NOMO-1 treated with DMSO at 0.1 percent for 48 hours (cell line): ENCODE results near the gene GJC2.
"Not testable (repeated sequence)": the region's sequence is repeated elsewhere in the genome, so short reads cannot be mapped to it uniquely, and the experiment has no call there.

Source experiments
- DNase-seq: peaks from one replicate; lab custom pipeline; 2025; ENCODE audit not compliant: unreplicated experiment; lab: John Stamatoyannopoulos, UW

Gene GJC2

GRCh38 chr1:228170666-228171065 lies 20.9 kb downstream of the GJC2 start:
- DNase-seq: no peak

- no peak for DNase-seq
Observed at GRCh38 chr1:228171221-228171891, 21.6 kb downstream of the GJC2 start.

DNA sequence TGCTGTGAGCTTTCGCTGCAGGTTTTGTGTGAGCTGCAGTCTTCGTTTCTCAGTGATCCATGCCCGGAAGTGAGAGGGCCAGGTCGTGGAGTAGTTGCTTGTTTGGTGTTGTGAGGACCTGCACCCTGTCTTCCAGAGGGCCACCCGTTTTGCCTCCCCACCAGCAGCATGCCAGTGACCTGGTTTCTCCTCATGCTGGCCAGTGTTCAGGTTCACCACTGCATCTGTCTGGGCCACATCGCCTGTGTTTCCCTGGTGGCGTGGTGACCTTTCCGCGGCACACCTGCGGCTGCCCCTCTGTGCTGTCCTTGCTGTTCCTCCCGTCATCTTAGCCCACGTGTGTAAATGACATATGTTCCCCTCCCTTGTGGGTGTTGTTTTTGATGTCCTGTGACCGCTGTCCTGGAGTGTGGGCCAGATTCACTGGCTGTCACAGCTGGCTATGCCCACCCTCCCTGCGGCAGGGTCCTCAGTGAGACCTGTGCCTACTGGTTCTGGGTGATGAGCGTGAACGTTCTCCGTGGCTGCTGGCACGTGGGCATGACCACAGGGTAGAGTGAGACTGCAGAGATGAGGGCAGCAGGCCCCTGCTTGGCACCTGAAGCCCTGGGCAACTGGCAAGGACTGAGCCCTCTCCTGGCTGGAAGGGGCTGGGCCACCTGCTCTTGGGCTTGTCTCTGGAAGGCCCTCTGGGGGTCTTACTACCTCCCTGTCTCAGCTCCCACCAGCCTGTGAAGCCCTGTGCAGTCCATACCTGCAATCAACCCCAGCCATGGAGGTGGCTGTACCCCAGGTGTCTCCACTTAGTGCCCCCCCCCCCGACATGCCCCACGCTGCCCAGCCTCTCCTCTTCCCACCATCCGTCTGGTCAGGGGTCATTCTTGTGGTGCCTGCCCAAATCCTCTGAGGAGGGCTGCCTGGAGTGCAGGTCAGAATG lies 23.1 kb downstream of the GJC2 start:
- DNase-seq: no peak

DNA sequence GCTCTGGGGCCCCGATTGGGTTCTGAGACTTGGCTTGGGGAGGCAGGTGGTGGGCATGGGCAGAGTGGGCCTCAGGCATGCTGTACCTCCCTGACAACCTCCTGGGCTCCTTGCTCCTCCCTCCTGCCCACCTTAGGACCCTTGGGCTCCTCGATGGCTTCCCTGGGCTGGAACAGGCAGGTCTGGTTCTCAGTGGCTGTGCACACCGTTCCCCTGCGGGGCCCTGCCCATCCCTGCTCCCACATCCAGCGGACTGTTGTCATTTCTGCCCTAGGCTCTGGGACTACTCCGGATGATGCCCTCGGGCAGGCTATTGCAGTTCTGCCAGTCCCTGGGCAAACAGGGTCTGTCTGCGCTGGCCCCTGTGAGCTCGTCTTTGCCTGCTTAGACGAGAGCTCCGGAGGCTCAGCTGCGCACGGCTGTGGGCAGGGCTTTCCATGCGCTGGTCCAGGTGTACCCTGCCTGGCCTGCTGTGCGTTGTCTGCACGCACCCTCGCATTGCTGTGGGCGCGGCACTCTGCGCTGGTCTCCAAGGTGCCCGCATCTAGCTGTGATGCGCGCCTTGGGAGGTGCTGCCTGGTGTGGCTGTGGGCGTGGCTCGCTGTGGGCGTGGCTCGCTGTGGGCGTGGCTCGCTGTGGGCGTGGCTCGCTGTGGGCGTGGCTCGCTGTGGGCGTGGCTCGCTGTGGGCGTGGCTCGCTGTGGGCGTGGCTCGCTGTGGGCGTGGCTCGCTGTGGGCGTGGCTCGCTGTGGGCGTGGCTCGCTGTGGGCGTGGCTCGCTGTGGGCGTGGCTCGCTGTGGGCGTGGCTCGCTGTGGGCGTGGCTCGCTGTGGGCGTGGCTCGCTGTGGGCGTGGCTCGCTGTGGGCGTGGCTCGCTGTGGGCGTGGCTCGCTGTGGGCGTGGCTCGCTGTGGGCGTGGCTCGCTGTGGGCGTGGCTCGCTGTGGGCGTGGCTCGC lies 24.1 kb downstream of the GJC2 start:
- DNase-seq: not testable (repeated sequence)

GRCh38 chr1:228174482-228175315 lies 25.0 kb downstream of the GJC2 start:
- no peak for DNase-seq

GRCh38 chr1:228175316-228176023 lies 25.7 kb downstream of the GJC2 start:
- DNase-seq: no peak

DNA sequence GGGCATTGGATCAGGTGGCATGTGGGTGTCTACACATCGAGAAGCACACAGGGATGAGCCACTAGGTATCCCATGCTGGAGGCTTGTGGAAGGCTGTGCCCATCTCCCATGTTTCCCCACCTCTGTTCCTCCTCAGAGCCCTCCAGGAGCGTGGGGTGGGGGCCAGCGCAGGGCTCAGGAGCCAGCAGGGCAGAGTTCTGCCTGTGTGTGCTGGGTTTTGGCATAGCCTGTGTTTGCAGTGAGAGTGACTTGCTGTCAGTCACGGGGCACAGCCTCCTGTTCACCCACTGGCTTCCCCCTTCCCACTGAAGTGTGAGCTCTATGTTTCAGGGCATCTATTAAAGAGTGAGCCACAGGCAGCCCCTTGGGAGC lies 26.3 kb downstream of the GJC2 start:
- no peak for DNase-seq

GRCh38 chr1:228176461-228177182 lies 26.9 kb downstream of the GJC2 start:
- no peak for DNase-seq

DNA sequence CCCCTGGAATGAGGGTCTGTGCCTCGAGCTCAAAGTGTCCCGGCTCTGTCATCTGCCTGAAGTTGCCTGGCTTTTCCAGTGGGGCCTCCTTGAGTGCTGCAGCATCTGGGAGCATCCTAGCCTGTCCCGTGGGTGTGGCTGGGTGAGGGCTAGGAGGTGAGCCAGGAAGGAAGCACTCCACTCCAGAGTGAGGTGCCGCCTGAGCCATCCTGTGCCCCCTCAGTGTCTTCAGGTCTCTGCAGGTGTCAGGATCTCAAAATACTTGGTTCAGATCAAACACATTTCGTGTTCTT lies 27.4 kb downstream of the GJC2 start:
- DNase-seq: no peak

GRCh38 chr1:228177721-228178710 lies 28.3 kb downstream of the GJC2 start:
- DNase-seq: no peak

- no peak for DNase-seq
Observed at GRCh38 chr1:228178737-228179684, 29.3 kb downstream of the GJC2 start.

DNA sequence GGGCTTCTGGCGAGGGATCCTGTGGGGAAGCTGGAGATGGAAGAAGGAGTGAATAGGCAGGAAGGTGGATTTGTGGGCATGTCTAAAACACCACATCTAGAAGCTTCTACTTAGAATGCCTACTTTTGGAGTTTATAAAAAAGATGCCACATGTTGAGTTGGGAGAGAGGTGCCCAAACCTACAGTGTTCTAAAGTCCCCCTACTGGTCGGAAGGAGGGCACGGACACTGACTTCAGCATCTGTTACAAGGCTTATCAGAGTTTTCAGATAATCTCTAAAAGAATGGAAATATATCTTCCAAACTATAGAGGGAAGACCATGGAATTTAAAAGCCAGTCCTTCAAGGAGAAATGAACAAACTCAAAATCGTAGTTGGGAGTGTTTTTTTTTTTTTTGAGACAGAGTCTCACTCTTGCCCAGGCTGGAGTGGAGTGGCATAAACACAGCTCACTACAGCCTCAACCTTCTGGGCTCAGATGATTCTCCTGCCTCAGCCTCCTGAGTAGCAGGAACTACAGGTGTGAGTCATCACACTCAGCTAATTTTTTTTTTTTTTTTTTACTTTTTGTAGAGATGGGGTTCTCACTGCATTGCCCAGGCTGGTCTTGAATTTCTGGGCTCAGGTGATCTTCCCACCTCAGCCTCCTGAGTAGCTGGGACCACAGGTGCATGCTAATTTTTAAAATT lies 30.7 kb downstream of the GJC2 start:
- DNase-seq: no peak

- no peak for DNase-seq
Observed at GRCh38 chr1:228180959-228181644, 31.4 kb downstream of the GJC2 start.

GRCh38 chr1:228181645-228182034 lies 31.9 kb downstream of the GJC2 start:
- no peak for DNase-seq

- DNase-seq: no peak
Observed at GRCh38 chr1:228182296-228183030, 32.7 kb downstream of the GJC2 start.
